BJ (cell line): ENCODE results near the gene PFKP. TPM values are rescaled to one million over a fixed set of nuclear protein-coding genes. Genes with fewer than 3 reads are reported as not detected.

ENCODE experiments used
- CTCF ChIA-PET: fragments of 350-600 bp; formaldehyde crosslinking; extraction: SDS; loops from one replicate; lab custom pipeline; 2021; ENCODE audit warnings: antibody characterized with exemption, inconsistent platforms; lab: Yijun Ruan, JAX
- POLR2A ChIA-PET: fragments of 300-600 bp; sonication (Branson Sonifier 250); formaldehyde crosslinking; extraction: SDS; loops from one replicate; lab custom pipeline; 2021; ENCODE audit warnings: antibody characterized with exemption; lab: Charles Lee
- DNase-seq: peaks from one replicate; pipeline ENCODE4 v3.0.0-alpha.2; 2011; ENCODE audit warnings: low read depth
- H3K27me3 ChIP-seq: 2 replicates; pipeline ENCODE4 v1.6.0; 2011; ENCODE audit warnings: low read length; ENCODE audit not compliant: control insufficient read depth, insufficient read depth
- H3K36me3 ChIP-seq: 2 replicates; pipeline ENCODE4 v1.5.1; 2011; ENCODE audit warnings: low read length; ENCODE audit not compliant: control insufficient read depth, insufficient read depth
- H3K4me3 ChIP-seq: 2 replicates; pipeline ENCODE4 v1.5.1; 2011; ENCODE audit warnings: low read depth, mild to moderate bottlenecking, control low read depth, low read length
- CTCF ChIP-seq: IDR thresholded peaks from 2 replicates; pipeline ENCODE4 v1.5.1; 2011; ENCODE audit warnings: low read depth, mild to moderate bottlenecking, control low read depth, inconsistent platforms, low read length, moderate library complexity; ENCODE audit not compliant: insufficient read depth
- polyA plus RNA-seq: library from polyadenylated mRNA; depleted of rRNA; stranded (reverse); fragments of >200 nt; gene quantifications from 2 replicates; pipeline ENCODE4 v1.2.3, GENCODE V29; 2011

Gene PFKP
- polyA plus RNA-seq, 1 experiment: 138 TPM

- no peaks in the 10 kb centered on the region for H3K27me3 ChIP-seq
- TF ChIP-seq CTCF: no peak
- peaks cover 3% of the 10 kb centered on the region; the same call in 1 of the 2 replicates for H3K36me3 ChIP-seq
- no peak for DNase-seq
- POLR2A ChIA-PET: no interaction called here
- CTCF ChIA-PET: interaction anchor here (0.6 kb wide), 1 partner anchor 83 kb away, joined by 3 read pairs; no protein-coding TSS in a partner anchor
- no peak overlapping the region for H3K4me3 ChIP-seq
These were observed 1.7 kb upstream of the PFKP start for GRCh38 chr10:3065622-3066021.

- Histone ChIP-seq H3K27me3 (no peaks in the 10 kb centered on the region), H3K36me3 (peaks cover 3% of the 10 kb centered on the region; the same call in 1 of the 2 replicates), H3K4me3 (peak overlapping the region; percentile 91)
- CTCF ChIA-PET: no interaction called here
- POLR2A ChIA-PET: no interaction called here
- no peak for TF ChIP-seq CTCF
- no peak for DNase-seq
These were observed 831 bp upstream of the PFKP start for GRCh38 chr10:3066317-3067117.

- Histone ChIP-seq H3K36me3 (peaks cover 6% of the 10 kb centered on the region), H3K27me3 (no peaks in the 10 kb centered on the region), H3K4me3 (peak overlapping the region; percentile 91)
- no peak for TF ChIP-seq CTCF
- CTCF ChIA-PET: interaction anchor here (0.6 kb wide), 1 partner anchor 160 kb away, joined by 3 read pairs; no protein-coding TSS in a partner anchor
- no peak for DNase-seq
- POLR2A ChIA-PET: no interaction called here
These were observed 471 bp downstream of the PFKP start for GRCh38 chr10:3067859-3068179.

- ChIA-PET POLR2A (no interaction called here), CTCF (interaction anchor here (0.6 to 0.7 kb wide), 3 partner anchors 31 to 160 kb away, joined by 3 read pairs; no protein-coding TSS in a partner anchor)
- Histone ChIP-seq H3K36me3 (peaks cover 7% of the 10 kb centered on the region), H3K27me3 (no peaks in the 10 kb centered on the region), H3K4me3 (peak overlapping the region; percentile 91)
- DNase-seq: no peak
- TF ChIP-seq CTCF: peak; percentile 51
These were observed 1.0 kb downstream of the PFKP start for GRCh38 chr10:3068201-3068967.

GRCh38 chr10:3068968-3069737 is 1.8 kb downstream of the PFKP start:
- CTCF ChIA-PET: interaction anchor here (0.6 to 0.7 kb wide), 2 partner anchors 30 to 78 kb away, joined by 3 read pairs; no protein-coding TSS in a partner anchor
- no peaks in the 10 kb centered on the region for H3K27me3 ChIP-seq
- no peak for TF ChIP-seq CTCF
- peaks cover 7% of the 10 kb centered on the region for H3K36me3 ChIP-seq
- H3K4me3 ChIP-seq: peak overlapping the region; percentile 91
- DNase-seq: no peak
- POLR2A ChIA-PET: no interaction called here
